H1 (cell line): ENCODE measurements around the gene FASTK. TPM values are rescaled to one million over a fixed set of nuclear protein-coding genes. Genes with fewer than 3 reads are reported as not detected.

ENCODE experiments used
- KDM4A ChIP-seq: IDR thresholded peaks from one replicate; pipeline ENCODE4 v1.7.1; 2012; ENCODE audit warnings: low read depth, mild to moderate bottlenecking, moderate library complexity, low read length, inconsistent platforms; ENCODE audit not compliant: severe bottlenecking
- NANOG ChIP-seq: IDR thresholded peaks from 2 replicates; pipeline ENCODE4 v1.6.1; 2011; ENCODE audit warnings: low read length, low read depth, mild to moderate bottlenecking, inconsistent platforms; ENCODE audit not compliant: insufficient read depth, poor library complexity, severe bottlenecking
- PHF8 ChIP-seq: fragments of 200-600 bp; sonication (generic); conservative IDR thresholded peaks from 2 replicates; pipeline ENCODE4 v1.7.1; 2012; ENCODE audit warnings: low read depth, mild to moderate bottlenecking, inconsistent platforms, low read length, moderate library complexity
- RBBP5 ChIP-seq: IDR thresholded peaks from 2 replicates; pipeline ENCODE4 v1.7.1; 2012; ENCODE audit warnings: low read depth, mild to moderate bottlenecking, inconsistent platforms, low read length, moderate library complexity, borderline replicate concordance
- SIN3A ChIP-seq, 2 experiments: IDR thresholded peaks in 1 of 2; conservative IDR thresholded peaks in 1 of 2; 2 replicates each; pipeline ENCODE4 v1.6.1; 2011 to 2012; ENCODE audit warnings: low read length in 2 of 2, improper control_type of control experiment in 1 of 2, low read depth in 1 of 2, mild to moderate bottlenecking in 1 of 2
- SUZ12 ChIP-seq: fragments of 200-600 bp; sonication (generic); IDR thresholded peaks from 2 replicates; pipeline ENCODE4 v1.6.1; 2012; ENCODE audit warnings: mild to moderate bottlenecking, inconsistent platforms, low read length, moderate library complexity, mixed read lengths
- polyA plus RNA-seq, 7 experiments: library from polyadenylated mRNA; depleted of rRNA in 3 of 7; stranded (reverse) in 5 of 7; unstranded in 2 of 7; fragments of >200 nt in 5 of 7; fragments of 200-250 nt in 2 of 7; gene quantifications; 1 replicate in 5 of 7; 2 replicates in 1 of 7; 4 replicates in 1 of 7; pipeline versions ENCODE4 v1.2.1 to v1.2.3, GENCODE V29; 2011 to 2013; ENCODE audit warnings: missing spikeins in 2 of 7, mixed read lengths in 2 of 7
- total RNA-seq: library from RNA; stranded (reverse); fragmentation: NEBNext Ultra II Directional; extraction: Animal tissue kit (Norgen Biotek cat#: 25700); gene quantifications from 2 replicates; pipeline ENCODE4 v1.2.1, GENCODE V29; 2021
- TF ChIP-seq, protein P1 (sequence below), 3 experiments: IDR thresholded peaks; 1 replicate in 2 of 3; 2 replicates in 1 of 3; pipeline versions ENCODE4 v1.5.1 to v1.6.1; 2011; ENCODE audit warnings: low read length in 3 of 3, mild to moderate bottlenecking in 3 of 3, inconsistent platforms in 2 of 3, low read depth in 1 of 3, moderate library complexity in 1 of 3; ENCODE audit not compliant: insufficient read depth in 1 of 3; ENCODE audit errors: control extremely low read depth in 1 of 3

FASTK gene
- total and polyA plus RNA-seq, 2 of the 8 experiments (the other 6 are each of a cell fraction or from before 2014, with no cell fraction given), result 39.4 to 84.0 TPM

- TF ChIP-seq, protein P1, sequence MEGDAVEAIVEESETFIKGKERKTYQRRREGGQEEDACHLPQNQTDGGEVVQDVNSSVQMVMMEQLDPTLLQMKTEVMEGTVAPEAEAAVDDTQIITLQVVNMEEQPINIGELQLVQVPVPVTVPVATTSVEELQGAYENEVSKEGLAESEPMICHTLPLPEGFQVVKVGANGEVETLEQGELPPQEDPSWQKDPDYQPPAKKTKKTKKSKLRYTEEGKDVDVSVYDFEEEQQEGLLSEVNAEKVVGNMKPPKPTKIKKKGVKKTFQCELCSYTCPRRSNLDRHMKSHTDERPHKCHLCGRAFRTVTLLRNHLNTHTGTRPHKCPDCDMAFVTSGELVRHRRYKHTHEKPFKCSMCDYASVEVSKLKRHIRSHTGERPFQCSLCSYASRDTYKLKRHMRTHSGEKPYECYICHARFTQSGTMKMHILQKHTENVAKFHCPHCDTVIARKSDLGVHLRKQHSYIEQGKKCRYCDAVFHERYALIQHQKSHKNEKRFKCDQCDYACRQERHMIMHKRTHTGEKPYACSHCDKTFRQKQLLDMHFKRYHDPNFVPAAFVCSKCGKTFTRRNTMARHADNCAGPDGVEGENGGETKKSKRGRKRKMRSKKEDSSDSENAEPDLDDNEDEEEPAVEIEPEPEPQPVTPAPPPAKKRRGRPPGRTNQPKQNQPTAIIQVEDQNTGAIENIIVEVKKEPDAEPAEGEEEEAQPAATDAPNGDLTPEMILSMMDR (IDR thresholded peaks at IDR 0.05; ENCODE audit: control extremely low read depth in 1 of 3, insufficient read depth in 1 of 3, low read depth in 1 of 3, low read length in 3 of 3), result peak in 2 of 3 experiments; percentile 1 to 27; a peak in 3 of 4 replicates
- no peak for TF ChIP-seq NANOG
- TF ChIP-seq SIN3A (conservative IDR thresholded peaks at IDR 0.05 in 1 of 2, IDR thresholded peaks at IDR 0.05 in 1 of 2; ENCODE audit: low read depth in 1 of 2, low read length in 2 of 2), result peak in 1 of 2 experiments; percentile 20; a peak in 1 of 4 replicates
- peak; percentile 35; the same call in 1 of the 2 replicates for TF ChIP-seq SUZ12
- TF ChIP-seq RBBP5, result peak; percentile 8; the same call in 1 of the 2 replicates
- peak; percentile 22 for TF ChIP-seq KDM4A
- no peak for TF ChIP-seq PHF8
Measured at GRCh38 chr7:151087245-151088018, 6.8 kb upstream of the FASTK start (continued).
